Lower leg skin (tissue), 3 donors: Measurements from ENCODE around the gene CPNE8.

ENCODE experiments used
- CTCF ChIP-seq, 3 donors: fragments of 450-650 bp; IDR thresholded peaks; one replicate each; pipeline ENCODE4 v1.5.1; 2016; ENCODE audit warnings: antibody characterized with exemption in 3 of 3, mild to moderate bottlenecking in 3 of 3, moderate library complexity in 2 of 3
- POLR2A ChIP-seq, 2 donors: fragments of 450-650 bp; IDR thresholded peaks; one replicate each; pipeline ENCODE4 v1.6.1; 2016 to 2017; ENCODE audit warnings: antibody characterized with exemption in 2 of 2, mild to moderate bottlenecking in 1 of 2, moderate library complexity in 1 of 2

- TF ChIP-seq CTCF (IDR thresholded peaks at IDR 0.05) (no peak), POLR2A (IDR thresholded peaks at IDR 0.05) (no peak)
Observed at GRCh38 chr12:38926501-38926900, 21.1 kb upstream of the CPNE8 start.
